ENCODE results near the gene RORB. TPM values are rescaled to one million over a fixed set of nuclear protein-coding genes. Genes with fewer than 3 reads are reported as not detected.

RORB gene
- total and polyA plus RNA-seq, 9 donors, result 0.04 to 0.40 (median 0.08) TPM

DNA sequence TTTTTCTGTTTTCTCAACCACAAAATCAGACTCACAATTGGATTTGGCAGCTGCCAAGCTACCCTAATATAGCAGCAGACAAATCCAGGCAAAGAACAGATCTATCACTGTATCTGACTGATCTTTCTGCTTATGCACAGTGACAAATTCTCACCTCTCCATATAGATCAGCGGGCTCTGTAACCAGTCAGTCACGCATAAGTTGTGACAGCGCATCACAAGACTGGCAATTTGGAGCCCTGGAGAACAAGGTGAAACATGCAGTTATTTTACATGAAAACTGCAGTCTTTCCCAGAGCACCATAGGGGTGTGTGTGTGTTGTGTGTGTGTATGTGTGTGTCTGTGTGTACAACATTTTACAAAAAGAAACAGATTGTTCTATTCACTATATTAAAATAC lies 37.7 kb downstream of the RORB start:
- H3K4me1 ChIP-seq (ENCODE audit: control insufficient read depth, insufficient read depth, low read length), result no peaks in the 10 kb centered on the region
- no peaks in the 10 kb centered on the region for H3K36me3 ChIP-seq (ENCODE audit: control insufficient read depth, insufficient read depth, low read length)
- H3K27me3 ChIP-seq (ENCODE audit: control insufficient read depth, insufficient read depth, low read length), result no peaks in the 10 kb centered on the region
- 100% methylated on average over 2 of the region's 3 CpGs for WGBS (ENCODE audit: insufficient coverage)
- H3K9me3 ChIP-seq (replicated peaks; ENCODE audit: control insufficient read depth, low read depth, low read length), result no peaks in the 10 kb centered on the region
- H3K27ac ChIP-seq (ENCODE audit: low read length), result no peak overlapping the region
- H3K4me3 ChIP-seq (ENCODE audit: low read length), result no peak overlapping the region
- DNase-seq, result no peak

- Histone ChIP-seq H3K9me3 (replicated peaks; ENCODE audit: control insufficient read depth, low read depth, low read length) (no peaks in the 10 kb centered on the region), H3K4me1 (ENCODE audit: control insufficient read depth, insufficient read depth, low read length) (no peaks in the 10 kb centered on the region), H3K4me3 (ENCODE audit: low read length) (no peak overlapping the region), H3K27me3 (ENCODE audit: control insufficient read depth, insufficient read depth, low read length) (no peaks in the 10 kb centered on the region), H3K27ac (ENCODE audit: low read length) (no peak overlapping the region), H3K36me3 (ENCODE audit: control insufficient read depth, insufficient read depth, low read length) (no peaks in the 10 kb centered on the region)
- DNase-seq, result no peak
- WGBS (ENCODE audit: insufficient coverage), result 0% methylated on average over 1 of the region's 3 CpGs
Observed at GRCh38 chr9:74543145-74543544, 46.0 kb downstream of the RORB start.

GRCh38 chr9:74551266-74551665 lies 54.1 kb downstream of the RORB start:
- Histone ChIP-seq H3K27ac (ENCODE audit: low read length) (no peak overlapping the region), H3K9me3 (replicated peaks; ENCODE audit: control insufficient read depth, low read depth, low read length) (no peaks in the 10 kb centered on the region), H3K27me3 (ENCODE audit: control insufficient read depth, insufficient read depth, low read length) (no peaks in the 10 kb centered on the region), H3K36me3 (ENCODE audit: control insufficient read depth, insufficient read depth, low read length) (no peaks in the 10 kb centered on the region), H3K4me1 (ENCODE audit: control insufficient read depth, insufficient read depth, low read length) (no peaks in the 10 kb centered on the region), H3K4me3 (ENCODE audit: low read length) (no peak overlapping the region)
- no CpG with 5 or more reads among the region's 5 CpGs for WGBS (ENCODE audit: insufficient coverage)
- DNase-seq, result no peak

- Histone ChIP-seq H3K9me3 (replicated peaks; ENCODE audit: control insufficient read depth, low read depth, low read length) (no peaks in the 10 kb centered on the region), H3K27ac (ENCODE audit: low read length) (no peak overlapping the region), H3K4me3 (ENCODE audit: low read length) (no peak overlapping the region), H3K36me3 (ENCODE audit: control insufficient read depth, insufficient read depth, low read length) (no peaks in the 10 kb centered on the region), H3K27me3 (ENCODE audit: control insufficient read depth, insufficient read depth, low read length) (no peaks in the 10 kb centered on the region), H3K4me1 (ENCODE audit: control insufficient read depth, insufficient read depth, low read length) (no peaks in the 10 kb centered on the region)
- DNase-seq, result peak; percentile 25
- WGBS (ENCODE audit: insufficient coverage), result 6% methylated on average over 3 of the region's 9 CpGs
Observed at GRCh38 chr9:74554751-74555419, 57.8 kb downstream of the RORB start.

DNA sequence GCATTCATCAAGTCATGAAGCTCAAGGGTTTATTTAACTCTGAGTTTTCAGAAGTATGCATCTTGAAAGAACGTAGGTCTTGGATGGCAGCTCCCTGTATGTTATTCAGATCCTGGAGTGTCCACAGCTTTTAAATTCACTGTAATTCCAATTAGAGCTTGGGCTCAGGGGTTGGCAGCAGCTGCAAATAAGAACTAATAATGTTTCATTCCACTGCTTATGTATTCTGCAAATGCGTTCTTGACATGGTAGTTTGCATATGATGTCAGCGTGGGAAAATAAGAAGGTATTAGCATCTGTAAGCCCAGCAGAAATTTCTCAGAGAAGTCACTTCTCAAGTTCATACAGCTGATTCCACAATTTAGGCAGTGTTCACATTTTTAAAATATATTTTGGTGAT lies 58.4 kb downstream of the RORB start:
- no peak for DNase-seq
- 40% methylated on average over 1 of the region's 3 CpGs for WGBS (ENCODE audit: insufficient coverage)

DNA sequence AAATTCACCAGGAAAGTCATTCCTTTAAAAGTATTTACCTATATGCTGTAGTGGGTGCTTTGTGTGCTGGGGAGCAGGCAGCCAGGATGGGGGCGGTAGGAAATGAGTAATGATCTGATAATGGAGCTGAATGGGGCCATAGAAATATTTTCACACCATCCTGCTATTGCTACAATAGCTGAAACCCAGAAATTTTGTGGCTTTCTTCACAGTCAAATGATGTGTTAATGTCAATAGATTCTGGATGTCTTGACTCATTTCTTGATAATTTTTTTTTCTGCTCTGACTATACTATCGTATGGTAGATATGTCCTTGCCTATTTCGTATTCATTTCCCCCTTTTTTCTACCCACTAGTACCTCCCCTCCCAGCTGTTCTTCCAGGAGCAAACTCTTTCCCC lies 59.5 kb downstream of the RORB start:
- Histone ChIP-seq H3K27me3 (ENCODE audit: control insufficient read depth, insufficient read depth, low read length) (no peaks in the 10 kb centered on the region), H3K9me3 (replicated peaks; ENCODE audit: control insufficient read depth, low read depth, low read length) (no peaks in the 10 kb centered on the region), H3K36me3 (ENCODE audit: control insufficient read depth, insufficient read depth, low read length) (no peaks in the 10 kb centered on the region), H3K4me1 (ENCODE audit: control insufficient read depth, insufficient read depth, low read length) (no peaks in the 10 kb centered on the region), H3K27ac (ENCODE audit: low read length) (no peak overlapping the region), H3K4me3 (ENCODE audit: low read length) (no peak overlapping the region)
- 100% methylated on average over 2 of the region's 3 CpGs for WGBS (ENCODE audit: insufficient coverage)
- DNase-seq, result no peak

More for the DNA sequence above, 58.4 kb downstream of the RORB start:
- no peaks in the 10 kb centered on the region for H3K27me3 ChIP-seq (ENCODE audit: control insufficient read depth, insufficient read depth, low read length)
- H3K4me3 ChIP-seq (ENCODE audit: low read length), result no peak overlapping the region
- H3K27ac ChIP-seq (ENCODE audit: low read length), result no peak overlapping the region
- H3K36me3 ChIP-seq (ENCODE audit: control insufficient read depth, insufficient read depth, low read length), result no peaks in the 10 kb centered on the region
- H3K4me1 ChIP-seq (ENCODE audit: control insufficient read depth, insufficient read depth, low read length), result no peaks in the 10 kb centered on the region
- no peaks in the 10 kb centered on the region for H3K9me3 ChIP-seq (replicated peaks; ENCODE audit: control insufficient read depth, low read depth, low read length)

- no peaks in the 10 kb centered on the region for H3K9me3 ChIP-seq (replicated peaks; ENCODE audit: control insufficient read depth, low read depth, low read length)
- no peaks in the 10 kb centered on the region for H3K27me3 ChIP-seq (ENCODE audit: control insufficient read depth, insufficient read depth, low read length)
- no peak overlapping the region for H3K27ac ChIP-seq (ENCODE audit: low read length)
- WGBS (ENCODE audit: insufficient coverage), result 79% methylated on average over 4 of the region's 5 CpGs
- H3K36me3 ChIP-seq (ENCODE audit: control insufficient read depth, insufficient read depth, low read length), result no peaks in the 10 kb centered on the region
- no peaks in the 10 kb centered on the region for H3K4me1 ChIP-seq (ENCODE audit: control insufficient read depth, insufficient read depth, low read length)
- no peak overlapping the region for H3K4me3 ChIP-seq (ENCODE audit: low read length)
- DNase-seq, result no peak
Observed at GRCh38 chr9:74557571-74557970, 60.4 kb downstream of the RORB start.

DNA sequence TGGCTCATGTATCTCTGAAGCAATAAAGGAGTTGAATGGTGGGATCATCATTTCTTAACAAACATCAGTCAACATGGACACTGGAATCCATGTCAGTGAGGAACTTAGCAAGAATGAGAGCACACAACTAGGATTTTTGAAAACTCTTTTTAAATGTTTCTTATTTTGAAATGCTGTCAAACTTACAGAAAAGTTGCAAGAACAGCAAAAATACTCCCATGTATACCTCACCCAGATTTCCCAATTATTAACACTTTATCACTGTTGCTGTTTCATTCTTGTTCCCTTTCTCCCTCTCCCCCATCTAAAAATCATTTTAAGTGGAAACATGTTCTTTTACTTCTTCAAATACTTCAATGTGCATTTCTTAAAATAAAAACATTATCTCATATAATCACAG lies 65.5 kb downstream of the RORB start:
- Histone ChIP-seq H3K36me3 (ENCODE audit: control insufficient read depth, insufficient read depth, low read length) (no peaks in the 10 kb centered on the region), H3K27ac (ENCODE audit: low read length) (no peak overlapping the region), H3K9me3 (replicated peaks; ENCODE audit: control insufficient read depth, low read depth, low read length) (no peaks in the 10 kb centered on the region), H3K27me3 (ENCODE audit: control insufficient read depth, insufficient read depth, low read length) (no peaks in the 10 kb centered on the region), H3K4me1 (ENCODE audit: control insufficient read depth, insufficient read depth, low read length) (no peaks in the 10 kb centered on the region), H3K4me3 (ENCODE audit: low read length) (no peak overlapping the region)
- no peak for DNase-seq

GRCh38 chr9:74570879-74571512 lies 73.9 kb downstream of the RORB start:
- H3K4me3 ChIP-seq (ENCODE audit: low read length), result no peak overlapping the region
- no peaks in the 10 kb centered on the region for H3K4me1 ChIP-seq (ENCODE audit: control insufficient read depth, insufficient read depth, low read length)
- no CpG with 5 or more reads among the region's 4 CpGs for WGBS (ENCODE audit: insufficient coverage)
- no peaks in the 10 kb centered on the region for H3K27me3 ChIP-seq (ENCODE audit: control insufficient read depth, insufficient read depth, low read length)
- no peak overlapping the region for H3K27ac ChIP-seq (ENCODE audit: low read length)
- H3K36me3 ChIP-seq (ENCODE audit: control insufficient read depth, insufficient read depth, low read length), result no peaks in the 10 kb centered on the region
- H3K9me3 ChIP-seq (replicated peaks; ENCODE audit: control insufficient read depth, low read depth, low read length), result no peaks in the 10 kb centered on the region
- peak; percentile 27 for DNase-seq

DNA sequence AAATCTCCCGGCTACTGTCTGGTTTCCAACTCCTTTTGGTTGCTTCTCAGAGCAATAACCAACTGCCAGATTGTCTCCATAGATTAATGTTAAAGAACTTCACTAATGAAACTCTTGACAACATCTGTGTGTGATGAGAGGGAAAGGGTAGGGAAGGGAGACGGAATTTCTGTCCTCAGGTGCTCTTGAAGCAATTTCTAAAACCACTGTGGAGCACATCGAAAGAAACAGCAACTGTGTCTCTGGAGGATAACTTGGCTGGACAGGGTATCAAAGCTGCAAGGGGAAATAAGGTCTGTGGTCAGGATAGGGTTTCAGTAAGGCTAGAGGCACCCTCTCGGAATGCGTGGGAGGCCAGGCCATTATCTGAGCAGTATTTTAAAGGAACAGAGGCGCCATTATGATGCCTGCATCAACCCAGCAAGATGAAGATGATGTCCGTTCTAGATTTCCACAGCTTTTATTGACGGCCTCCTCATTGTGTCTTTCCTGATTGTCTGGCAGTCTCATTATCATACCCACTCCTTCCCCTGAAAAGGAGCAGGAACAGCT lies 76.6 kb downstream of the RORB start:
- DNase-seq, result no peak
- WGBS (ENCODE audit: insufficient coverage), result 38% methylated on average over 7 of the region's 8 CpGs

More for the DNA sequence above, 76.6 kb downstream of the RORB start:
- no peaks in the 10 kb centered on the region for H3K4me1 ChIP-seq (ENCODE audit: control insufficient read depth, insufficient read depth, low read length)
- no peaks in the 10 kb centered on the region for H3K9me3 ChIP-seq (replicated peaks; ENCODE audit: control insufficient read depth, low read depth, low read length)
- no peaks in the 10 kb centered on the region for H3K36me3 ChIP-seq (ENCODE audit: control insufficient read depth, insufficient read depth, low read length)
- H3K27ac ChIP-seq (ENCODE audit: low read length), result no peak overlapping the region
- H3K4me3 ChIP-seq (ENCODE audit: low read length), result no peak overlapping the region
- no peaks in the 10 kb centered on the region for H3K27me3 ChIP-seq (ENCODE audit: control insufficient read depth, insufficient read depth, low read length)

All from muscle of leg (tissue), 11 donors.